K562 (cell line): Measurements from ENCODE around the gene DNAAF8. TPM values are rescaled to one million over a fixed set of nuclear protein-coding genes. Genes with fewer than 3 reads are reported as not detected.
A peak's percentile ranks its signal among the peaks of the same experiment; 100 is the strongest.

Experiments
- ATAC-seq: fragments of 200-7000 bp; cut with Tn5 transposase; 3 replicates; pipeline ENCODE4 v1.9.1; 2020; ENCODE audit warnings: moderate library complexity
- BruUV-seq: library from RNA; stranded (reverse); fragments of 400-500 nt; replicated peaks from 2 replicates; lab custom pipeline; 2021; lab: Mats Ljungman, UMichigan
- CTCF ChIA-PET: fragments of 300-600 bp; formaldehyde crosslinking; extraction: SDS; loops from one replicate; lab custom pipeline; 2021; ENCODE audit warnings: low intra/inter-chr PET ratio; lab: Yijun Ruan, JAX
- POLR2A ChIA-PET: fragments of 300-600, 350-650 bp; sonication (Branson Sonifier 250); formaldehyde crosslinking; extraction: SDS; loops from one replicate; lab custom pipeline; 2021; ENCODE audit warnings: antibody characterized with exemption, inconsistent platforms; lab: Yijun Ruan, JAX
- DNase-seq, 4 experiments: peaks; one replicate each; pipeline versions ENCODE4 v3.0.0 to v3.0.0-alpha.2; 2011 to 2018; ENCODE audit warnings: low spot score in 3 of 4, mixed read lengths in 3 of 4; ENCODE audit errors: extremely low read depth in 1 of 4
- FAIRE-seq: peaks from 2 replicates; lab custom pipeline; 2011; peaks lifted over from hg19 to GRCh38; lab: Jason Lieb, UNC
- H2AFZ ChIP-seq: 2 replicates; pipeline ENCODE4 v1.6.0; 2011; ENCODE audit warnings: low read depth, low read length, control low read depth, inconsistent platforms
- H3K27ac ChIP-seq: fragments of 200-600 bp; 3 replicates; pipeline ENCODE4 v1.8.0; 2011; ENCODE audit warnings: low read depth, mild to moderate bottlenecking, control low read depth, inconsistent platforms, low read length, moderate library complexity, mixed read lengths; ENCODE audit errors: extremely low read depth
- H3K27me3 ChIP-seq, 2 experiments: fragments of 300-600 bp in 1 of 2; 2 replicates in 1 of 2; 3 replicates in 1 of 2; pipeline versions ENCODE4 v1.6.0 to v1.8.0; 2011; ENCODE audit warnings: inconsistent platforms in 2 of 2, low read length in 2 of 2, mild to moderate bottlenecking in 1 of 2, mixed read lengths in 1 of 2, moderate library complexity in 1 of 2; ENCODE audit not compliant: control insufficient read depth in 2 of 2, insufficient read depth in 2 of 2
- H3K36me3 ChIP-seq: fragments of 300-600 bp; 3 replicates; pipeline ENCODE4 v1.8.0; 2011; ENCODE audit warnings: mild to moderate bottlenecking, low read length, inconsistent platforms; ENCODE audit not compliant: control insufficient read depth, insufficient read depth
- H3K4me1 ChIP-seq, 2 experiments: fragments of 200-600 bp in 1 of 2; replicated peaks in 1 of 2; 2 replicates in 1 of 2; 3 replicates in 1 of 2; pipeline versions ENCODE4 v1.5.1 to v1.8.0; 2011; ENCODE audit warnings: inconsistent platforms in 2 of 2, low read length in 2 of 2, mild to moderate bottlenecking in 1 of 2, mixed read lengths in 1 of 2, moderate library complexity in 1 of 2; ENCODE audit not compliant: control insufficient read depth in 2 of 2, insufficient read depth in 2 of 2
- H3K4me2 ChIP-seq: 2 replicates; pipeline ENCODE4 v1.6.1; 2011; ENCODE audit warnings: low read length, control low read depth, inconsistent platforms, mixed read lengths; ENCODE audit not compliant: insufficient read depth
- H3K4me3 ChIP-seq: fragments of 200-600 bp; sonication (generic), shearing (Covaris generic); 2 replicates; pipeline ENCODE4 v1.5.1; 2016; ENCODE audit warnings: control low read depth, inconsistent platforms
- H3K79me2 ChIP-seq: fragments of 200-600 bp; 3 replicates; pipeline ENCODE4 v1.8.0; 2011; ENCODE audit warnings: low read length, inconsistent platforms; ENCODE audit not compliant: control insufficient read depth, insufficient read depth
- H3K9ac ChIP-seq, 2 experiments: 2 replicates each; pipeline versions ENCODE4 v1.6.0 to v1.6.1; 2011; ENCODE audit warnings: low read depth in 2 of 2, low read length in 2 of 2, control low read depth in 1 of 2, inconsistent platforms in 1 of 2, mild to moderate bottlenecking in 1 of 2, mixed read lengths in 1 of 2; ENCODE audit not compliant: insufficient read depth in 1 of 2
- H3K9me1 ChIP-seq: one replicate; pipeline ENCODE4 v1.6.0; 2011; ENCODE audit warnings: inconsistent platforms, mild to moderate bottlenecking, low read length, moderate library complexity; ENCODE audit not compliant: control insufficient read depth, insufficient read depth
- H3K9me3 ChIP-seq: replicated peaks from 2 replicates; pipeline ENCODE4 v1.5.1; 2011; ENCODE audit warnings: low read depth, low read length, inconsistent platforms; ENCODE audit not compliant: control insufficient read depth, insufficient read depth
- H4K20me1 ChIP-seq: replicated peaks from 2 replicates; pipeline ENCODE4 v1.6.1; 2011; ENCODE audit warnings: low read length, inconsistent platforms, mixed read lengths; ENCODE audit not compliant: control insufficient read depth, insufficient read depth
- EGR1 ChIP-seq: fragments of 450-650 bp; conservative IDR thresholded peaks from 2 replicates; pipeline ENCODE4 v1.6.1; 2017; ENCODE audit warnings: mild to moderate bottlenecking
- GABPB2 ChIP-seq: fragments of 250-450 bp; sonication (Bioruptor Pico); conservative IDR thresholded peaks from 2 replicates; pipeline ENCODE4 v1.5.1; 2021; ENCODE audit warnings: mild to moderate bottlenecking
- GATAD2A ChIP-seq: fragments of 450-650 bp; IDR thresholded peaks from 2 replicates; pipeline ENCODE4 v1.6.1; 2017
- POLR2A ChIP-seq: fragments of 450-650 bp; conservative IDR thresholded peaks from 2 replicates; pipeline ENCODE4 v1.6.1; 2016
- SMARCE1 ChIP-seq: fragments of 450-650 bp; IDR thresholded peaks from 2 replicates; pipeline ENCODE4 v1.7.1; 2016; ENCODE audit warnings: mild to moderate bottlenecking
- WGBS: fragments of 100-300 bp; shearing (Covaris generic); methylation state at CpG from one replicate; pipeline ENCODE4 v1.1.6; 2016; ENCODE audit warnings: low coverage, mixed read lengths; ENCODE audit not compliant: insufficient coverage; ENCODE audit errors: missing lambda C conversion rate; 5-methylcytosine and 5-hydroxymethylcytosine counted together
- in situ Hi-C: fragments of 300-500 bp; cut with MboI; formaldehyde crosslinking; loops from 4 replicates; pipeline ENCODE4 v1.15.0; 2018; ENCODE audit warnings: inconsistent platforms, mixed read lengths
- intact Hi-C: fragments of 100-400 bp; cut with micrococcal nuclease; formaldehyde crosslinking; loops from 2 replicates; pipeline ENCODE4 v1.14.2; 2022
- polyA plus RNA-seq, 8 experiments: library from polyadenylated mRNA; depleted of rRNA in 4 of 8; stranded (reverse) in 5 of 8; unstranded in 3 of 8; fragments of >200 nt; fragmentation: Nextera tagmentation in 2 of 8; fragmentation: Illumina TruSeq in 1 of 8; extraction: Ambion mirVana in 2 of 8; extraction: Trizol in 1 of 8; gene quantifications; 2 replicates each; pipeline versions ENCODE4 v1.2.1 to v1.2.3, GENCODE V29; 2011 to 2014; ENCODE audit warnings: inconsistent platforms in 1 of 8, missing spikeins in 1 of 8
- total RNA-seq, 7 experiments: library from RNA; depleted of rRNA in 6 of 7; stranded (reverse); fragments of >200 nt in 6 of 7; fragmentation: Illumina TruSeq in 2 of 7; extraction: Trizol in 2 of 7; gene quantifications; 2 replicates each; pipeline versions ENCODE4 v1.2.1 to v1.2.3, GENCODE V29; 2011 to 2021; ENCODE audit warnings: low replicate concordance in 1 of 7

DNAAF8 gene
- total and polyA plus RNA-seq, 9 of the 15 experiments (the other 6 are each of a cell fraction or from before 2014, with no cell fraction given), result 0.04 to 0.12 (median 0.10) TPM; not detected in 6

DNA sequence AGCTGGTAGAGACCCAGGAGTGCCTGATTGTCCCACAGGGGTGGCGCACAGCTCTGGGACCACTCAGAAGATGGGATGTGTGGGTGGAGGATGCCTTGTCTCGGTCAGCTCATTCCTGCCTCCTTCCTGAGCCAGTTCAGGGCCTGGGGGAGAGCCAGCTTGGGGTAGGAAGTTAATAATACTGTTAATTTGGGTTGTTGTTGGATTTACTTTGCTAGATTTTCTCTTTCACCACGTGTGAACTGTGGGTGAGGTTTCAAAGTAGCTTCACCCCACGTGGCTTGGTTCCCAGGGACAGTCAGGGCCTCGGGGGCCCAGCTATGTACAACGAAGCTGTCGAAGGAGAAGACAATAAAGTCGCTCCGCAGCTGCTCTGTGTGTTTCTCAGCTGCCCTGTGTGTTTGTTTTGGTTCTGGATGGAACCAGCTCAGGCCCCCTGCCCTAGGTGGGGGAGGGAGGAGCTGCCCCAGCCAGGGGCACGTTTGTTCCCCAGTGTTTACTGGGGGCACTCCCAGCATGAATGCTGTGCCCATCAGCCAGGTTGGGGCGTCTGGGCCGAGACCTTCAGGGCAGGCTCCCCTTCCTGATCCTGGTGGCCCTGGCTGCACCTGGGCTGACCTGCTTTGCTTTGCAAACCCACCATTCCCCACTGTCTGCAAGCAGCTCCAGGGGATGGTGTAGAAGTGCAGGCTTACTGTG is 38.7 kb upstream of the DNAAF8 start:
- Histone ChIP-seq H3K27ac (no peak overlapping the region), H3K9ac (peak overlapping the region in 1 of 2 experiments; percentile 33; a peak in 1 of 4 replicates), H3K4me2 (no peak overlapping the region), H3K4me1 (peaks cover 0 to 72% of the 10 kb centered on the region in 2 experiments; a peak in 3 of 5 replicates), H3K9me1 (peaks cover 3% of the 10 kb centered on the region), H3K4me3 (no peak overlapping the region), H3K9me3 (no peaks in the 10 kb centered on the region), H3K79me2 (peaks cover 12% of the 10 kb centered on the region), H4K20me1 (peaks cover 8% of the 10 kb centered on the region; the same call in 1 of the 2 replicates), H2AFZ (no peak overlapping the region), H3K27me3 (no peaks in the 10 kb centered on the region), H3K36me3 (peaks cover 59% of the 10 kb centered on the region; the same call in 2 of the 3 replicates)
- DNase-seq (no peak), ATAC-seq (no peak), FAIRE-seq (no peak)
- POLR2A ChIA-PET, result interaction anchor here (0.5 to 1.7 kb wide), 11 partner anchors 9 to 260 kb away, joined by 3 to 11 read pairs (median 3); no protein-coding TSS in a partner anchor
- CTCF ChIA-PET, result no interaction called here
- TSS peak; percentile 39 for BruUV-seq
- intact Hi-C loops (no loop called here), in situ Hi-C loops (no loop called here)
- WGBS, result 67% methylated on average over 12 of the region's 12 CpGs
- 0 out of 2 replicates have a peak, but pooled peaks have one; percentile 7 for TF ChIP-seq EGR1
- TF ChIP-seq GATAD2A, result no peak
- 0 out of 2 replicates have a peak, but pooled peaks have one; percentile 13 for TF ChIP-seq POLR2A
- TF ChIP-seq SMARCE1, result no peak
- no peak for TF ChIP-seq GABPB2 (CRISPR knock-in tag)
